Vagina (tissue), 2 donors: ENCODE measurements around the gene BTRC.

Experiments
- POLR2A ChIP-seq, 2 donors: fragments of 450-650 bp; IDR thresholded peaks; one replicate each; pipeline ENCODE4 v1.6.1; 2017; ENCODE audit warnings: antibody characterized with exemption in 2 of 2, mild to moderate bottlenecking in 2 of 2, moderate library complexity in 2 of 2
- POLR2AphosphoS5 ChIP-seq, 2 donors: sonication (generic); formaldehyde crosslinking; IDR thresholded peaks; one replicate each; pipeline ENCODE4 v1.9.0; 2017; ENCODE audit warnings: antibody characterized with exemption in 2 of 2, mild to moderate bottlenecking in 2 of 2, low read depth in 1 of 2; ENCODE audit not compliant: insufficient read depth in 1 of 2
- TF ChIP-seq, protein P1 (sequence below), 3 experiments: fragments of 450-650 bp in 2 of 3; fragments of 200-600 bp in 1 of 3; sonication (generic) in 1 of 3; IDR thresholded peaks; one replicate each; pipeline ENCODE4 v1.5.1; 2017 to 2019; ENCODE audit warnings: antibody characterized with exemption in 3 of 3, mild to moderate bottlenecking in 2 of 3, moderate library complexity in 2 of 3

DNA sequence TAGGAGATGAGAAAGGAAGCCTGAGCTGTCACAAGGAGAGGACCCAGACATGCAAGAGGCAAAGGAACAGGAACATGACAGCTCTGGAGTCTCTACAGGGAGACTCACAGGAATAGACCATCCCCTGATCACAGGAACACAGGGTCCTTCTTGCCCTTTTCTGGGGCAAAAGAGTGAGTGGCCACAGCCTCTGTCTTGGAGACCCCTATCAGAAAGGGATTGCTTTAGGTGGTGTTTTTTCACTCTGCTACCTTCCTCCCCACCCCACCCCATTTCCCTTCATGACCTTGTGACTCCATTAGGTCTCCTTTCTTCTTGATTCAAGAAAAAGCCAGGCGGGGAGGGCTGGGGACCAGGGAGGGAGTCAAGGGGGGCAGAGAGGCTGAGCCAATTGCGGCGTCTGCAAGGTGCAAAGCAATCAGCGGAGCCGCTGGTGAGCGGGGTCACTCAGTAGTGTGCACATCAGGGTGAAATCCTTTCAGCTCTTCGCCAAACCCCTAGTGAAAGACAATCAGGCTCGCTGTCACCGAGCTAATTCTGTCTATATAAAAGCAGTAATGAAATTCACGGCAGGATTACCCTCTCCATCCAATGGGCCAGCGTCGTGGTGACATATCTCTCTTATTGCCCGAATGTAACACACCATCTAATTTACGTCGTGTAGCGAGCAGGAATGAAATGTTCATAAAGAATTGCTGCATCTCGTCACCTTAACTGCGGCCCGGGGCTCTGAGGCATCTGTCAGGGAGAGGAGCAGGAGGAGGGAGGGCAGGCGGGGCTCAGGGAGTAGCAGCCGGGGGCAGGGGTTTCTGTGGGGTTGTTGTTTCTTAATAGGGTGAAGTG is 31.5 kb upstream of the BTRC start:
- TF ChIP-seq POLR2AphosphoS5 (IDR thresholded peaks at IDR 0.05; ENCODE audit: insufficient read depth in 1 of 2, low read depth in 1 of 2) = no peak
- TF ChIP-seq, protein P1, sequence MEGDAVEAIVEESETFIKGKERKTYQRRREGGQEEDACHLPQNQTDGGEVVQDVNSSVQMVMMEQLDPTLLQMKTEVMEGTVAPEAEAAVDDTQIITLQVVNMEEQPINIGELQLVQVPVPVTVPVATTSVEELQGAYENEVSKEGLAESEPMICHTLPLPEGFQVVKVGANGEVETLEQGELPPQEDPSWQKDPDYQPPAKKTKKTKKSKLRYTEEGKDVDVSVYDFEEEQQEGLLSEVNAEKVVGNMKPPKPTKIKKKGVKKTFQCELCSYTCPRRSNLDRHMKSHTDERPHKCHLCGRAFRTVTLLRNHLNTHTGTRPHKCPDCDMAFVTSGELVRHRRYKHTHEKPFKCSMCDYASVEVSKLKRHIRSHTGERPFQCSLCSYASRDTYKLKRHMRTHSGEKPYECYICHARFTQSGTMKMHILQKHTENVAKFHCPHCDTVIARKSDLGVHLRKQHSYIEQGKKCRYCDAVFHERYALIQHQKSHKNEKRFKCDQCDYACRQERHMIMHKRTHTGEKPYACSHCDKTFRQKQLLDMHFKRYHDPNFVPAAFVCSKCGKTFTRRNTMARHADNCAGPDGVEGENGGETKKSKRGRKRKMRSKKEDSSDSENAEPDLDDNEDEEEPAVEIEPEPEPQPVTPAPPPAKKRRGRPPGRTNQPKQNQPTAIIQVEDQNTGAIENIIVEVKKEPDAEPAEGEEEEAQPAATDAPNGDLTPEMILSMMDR (IDR thresholded peaks at IDR 0.05) = no peak
- no peak for TF ChIP-seq POLR2A (IDR thresholded peaks at IDR 0.05)
